IPS-18a (cell line): ENCODE measurements around the gene SH3RF3.

Experiments
- H3K27ac ChIP-seq: one replicate; pipeline ENCODE4 v1.5.1; 2013; ENCODE audit warnings: low read length
- H3K27me3 ChIP-seq: one replicate; pipeline ENCODE4 v1.6.1; 2013; ENCODE audit warnings: mild to moderate bottlenecking, low read length; ENCODE audit not compliant: control insufficient read depth, insufficient read depth
- H3K36me3 ChIP-seq: one replicate; pipeline ENCODE4 v1.6.1; 2013; ENCODE audit warnings: low read depth, low read length; ENCODE audit not compliant: control insufficient read depth
- H3K4me1 ChIP-seq: one replicate; pipeline ENCODE4 v1.6.1; 2013; ENCODE audit warnings: low read depth, low read length; ENCODE audit not compliant: control insufficient read depth
- H3K4me3 ChIP-seq: one replicate; pipeline ENCODE4 v1.5.1; 2013; ENCODE audit warnings: low read length
- H3K9ac ChIP-seq: one replicate; pipeline ENCODE4 v1.6.1; 2013; ENCODE audit warnings: mild to moderate bottlenecking, low read length, moderate library complexity
- H3K9me3 ChIP-seq: one replicate; pipeline ENCODE4 v1.6.1; 2013; ENCODE audit warnings: low read depth, low read length; ENCODE audit not compliant: control insufficient read depth

SH3RF3 gene

GRCh38 chr2:109447251-109447661 is 318.3 kb downstream of the SH3RF3 start:
- Histone ChIP-seq H3K4me1 (no peaks in the 10 kb centered on the region), H3K36me3 (no peaks in the 10 kb centered on the region), H3K4me3 (no peak overlapping the region), H3K27me3 (no peaks in the 10 kb centered on the region), H3K9me3 (peaks cover 19% of the 10 kb centered on the region), H3K27ac (no peak overlapping the region), H3K9ac (no peak overlapping the region)

GRCh38 chr2:109447776-109448175 is 318.8 kb downstream of the SH3RF3 start:
- no peaks in the 10 kb centered on the region for H3K27me3 ChIP-seq
- H3K36me3 ChIP-seq, result no peaks in the 10 kb centered on the region
- no peak overlapping the region for H3K27ac ChIP-seq
- peaks cover 17% of the 10 kb centered on the region for H3K9me3 ChIP-seq
- no peaks in the 10 kb centered on the region for H3K4me1 ChIP-seq
- H3K4me3 ChIP-seq, result no peak overlapping the region
- no peak overlapping the region for H3K9ac ChIP-seq

- H3K4me3 ChIP-seq, result no peak overlapping the region
- no peaks in the 10 kb centered on the region for H3K4me1 ChIP-seq
- H3K27ac ChIP-seq, result no peak overlapping the region
Measured at GRCh38 chr2:109448207-109448606, 319.2 kb downstream of the SH3RF3 start.

GRCh38 chr2:109448946-109449788 is 320.2 kb downstream of the SH3RF3 start:
- no peaks in the 10 kb centered on the region for H3K4me1 ChIP-seq
- no peak overlapping the region for H3K4me3 ChIP-seq
- no peak overlapping the region for H3K9ac ChIP-seq
- H3K9me3 ChIP-seq, result peaks cover 6% of the 10 kb centered on the region
- H3K36me3 ChIP-seq, result no peaks in the 10 kb centered on the region
- H3K27ac ChIP-seq, result no peak overlapping the region
- no peaks in the 10 kb centered on the region for H3K27me3 ChIP-seq

More at GRCh38 chr2:109448207-109448606, 319.2 kb downstream of the SH3RF3 start:
- Histone ChIP-seq H3K9ac (no peak overlapping the region), H3K36me3 (no peaks in the 10 kb centered on the region), H3K27me3 (no peaks in the 10 kb centered on the region), H3K9me3 (peaks cover 12% of the 10 kb centered on the region)

- H3K27ac ChIP-seq, result no peak overlapping the region
- no peaks in the 10 kb centered on the region for H3K27me3 ChIP-seq
- no peaks in the 10 kb centered on the region for H3K9me3 ChIP-seq
- H3K9ac ChIP-seq, result no peak overlapping the region
- H3K36me3 ChIP-seq, result no peaks in the 10 kb centered on the region
- no peaks in the 10 kb centered on the region for H3K4me1 ChIP-seq
- no peak overlapping the region for H3K4me3 ChIP-seq
Measured at GRCh38 chr2:109450574-109451273, 321.7 kb downstream of the SH3RF3 start.

GRCh38 chr2:109451671-109452070 is 322.7 kb downstream of the SH3RF3 start:
- H3K4me3 ChIP-seq, result no peak overlapping the region
- no peaks in the 10 kb centered on the region for H3K4me1 ChIP-seq
- no peaks in the 10 kb centered on the region for H3K9me3 ChIP-seq
- H3K27me3 ChIP-seq, result no peaks in the 10 kb centered on the region
- no peaks in the 10 kb centered on the region for H3K36me3 ChIP-seq
- H3K9ac ChIP-seq, result no peak overlapping the region
- no peak overlapping the region for H3K27ac ChIP-seq

- no peaks in the 10 kb centered on the region for H3K4me1 ChIP-seq
- H3K9ac ChIP-seq, result no peak overlapping the region
- no peaks in the 10 kb centered on the region for H3K9me3 ChIP-seq
- no peaks in the 10 kb centered on the region for H3K36me3 ChIP-seq
- H3K4me3 ChIP-seq, result no peak overlapping the region
- no peaks in the 10 kb centered on the region for H3K27me3 ChIP-seq
- H3K27ac ChIP-seq, result no peak overlapping the region
Measured at GRCh38 chr2:109452318-109453305, 323.6 kb downstream of the SH3RF3 start.

GRCh38 chr2:109453371-109453995 is 324.5 kb downstream of the SH3RF3 start:
- Histone ChIP-seq H3K9me3 (no peaks in the 10 kb centered on the region), H3K36me3 (no peaks in the 10 kb centered on the region), H3K4me3 (no peak overlapping the region), H3K4me1 (no peaks in the 10 kb centered on the region), H3K27ac (no peak overlapping the region), H3K27me3 (no peaks in the 10 kb centered on the region), H3K9ac (no peak overlapping the region)

GRCh38 chr2:109454304-109454703 is 325.3 kb downstream of the SH3RF3 start:
- Histone ChIP-seq H3K27me3 (no peaks in the 10 kb centered on the region), H3K36me3 (no peaks in the 10 kb centered on the region), H3K4me1 (no peaks in the 10 kb centered on the region), H3K9ac (no peak overlapping the region), H3K27ac (no peak overlapping the region), H3K9me3 (no peaks in the 10 kb centered on the region), H3K4me3 (no peak overlapping the region)

GRCh38 chr2:109454765-109455394 is 325.9 kb downstream of the SH3RF3 start:
- H3K27ac ChIP-seq, result no peak overlapping the region
- no peak overlapping the region for H3K4me3 ChIP-seq
- H3K27me3 ChIP-seq, result no peaks in the 10 kb centered on the region
- no peaks in the 10 kb centered on the region for H3K4me1 ChIP-seq
- no peaks in the 10 kb centered on the region for H3K36me3 ChIP-seq
- H3K9ac ChIP-seq, result no peak overlapping the region
- no peaks in the 10 kb centered on the region for H3K9me3 ChIP-seq
